Measurements from ENCODE around the gene LRRC25.

LRRC25 gene

DNA sequence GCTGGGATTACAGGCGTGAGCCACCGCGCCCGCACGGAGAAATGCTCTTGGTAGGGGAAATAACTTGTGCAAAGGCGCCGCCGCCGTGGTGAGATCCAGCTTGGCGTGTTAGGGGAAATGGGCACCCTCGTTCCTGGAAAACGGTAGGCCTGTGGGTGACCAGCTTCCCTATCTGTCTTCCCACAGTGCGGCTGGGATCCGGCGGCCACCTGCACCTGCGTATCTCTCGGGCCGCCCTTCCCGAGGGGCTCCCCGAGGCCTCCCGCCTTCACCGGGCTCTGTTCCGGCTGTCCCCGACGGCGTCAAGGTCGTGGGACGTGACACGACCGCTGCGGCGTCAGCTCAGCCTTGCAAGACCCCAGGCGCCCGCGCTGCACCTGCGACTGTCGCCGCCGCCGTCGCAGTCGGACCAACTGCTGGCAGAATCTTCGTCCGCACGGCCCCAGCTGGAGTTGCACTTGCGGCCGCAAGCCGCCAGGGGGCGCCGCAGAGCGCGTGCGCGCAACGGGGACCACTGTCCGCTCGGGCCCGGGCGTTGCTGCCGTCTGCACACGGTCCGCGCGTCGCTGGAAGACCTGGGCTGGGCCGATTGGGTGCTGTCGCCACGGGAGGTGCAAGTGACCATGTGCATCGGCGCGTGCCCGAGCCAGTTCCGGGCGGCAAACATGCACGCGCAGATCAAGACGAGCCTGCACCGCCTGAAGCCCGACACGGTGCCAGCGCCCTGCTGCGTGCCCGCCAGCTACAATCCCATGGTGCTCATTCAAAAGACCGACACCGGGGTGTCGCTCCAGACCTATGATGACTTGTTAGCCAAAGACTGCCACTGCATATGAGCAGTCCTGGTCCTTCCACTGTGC, 9.1 kb downstream of the LRRC25 start:
- Histone ChIP-seq H3K4me3 (ENCODE audit: low read depth, low read length) (no peak overlapping the region; the same call in 1 of the 2 replicates), H3K9me3 (ENCODE audit: control insufficient read depth, insufficient read depth, low read depth, low read length) (no peaks in the 10 kb centered on the region), H3K36me3 (ENCODE audit: control insufficient read depth in 2 of 2, insufficient read depth in 1 of 2, low read length in 2 of 2) (no peaks in the 10 kb centered on the region), H3K27ac (ENCODE audit: extremely low read depth, low read depth, low read length) (no peak overlapping the region), H3K4me1 (ENCODE audit: control insufficient read depth, insufficient read depth, low read length) (no peaks in the 10 kb centered on the region)
- POLR2A ChIA-PET: interaction anchor here (0.8 to 1.5 kb wide), 3 partner anchors 8 to 109 kb away, joined by 3 to 5 read pairs (median 4); no protein-coding TSS in a partner anchor
- CTCF ChIA-PET: interaction anchor here (0.5 to 5.6 kb wide), 27 partner anchors 8 to 239 kb away, joined by 3 to 68 read pairs (median 6); partner anchors contain the start of genes JUND, LRRC25 and SSBP4
- TF ChIP-seq ZNF324 (tag by site-specific recombination; IDR thresholded peaks at IDR 0.05): peak; percentile 74
- TF ChIP-seq, protein P1, sequence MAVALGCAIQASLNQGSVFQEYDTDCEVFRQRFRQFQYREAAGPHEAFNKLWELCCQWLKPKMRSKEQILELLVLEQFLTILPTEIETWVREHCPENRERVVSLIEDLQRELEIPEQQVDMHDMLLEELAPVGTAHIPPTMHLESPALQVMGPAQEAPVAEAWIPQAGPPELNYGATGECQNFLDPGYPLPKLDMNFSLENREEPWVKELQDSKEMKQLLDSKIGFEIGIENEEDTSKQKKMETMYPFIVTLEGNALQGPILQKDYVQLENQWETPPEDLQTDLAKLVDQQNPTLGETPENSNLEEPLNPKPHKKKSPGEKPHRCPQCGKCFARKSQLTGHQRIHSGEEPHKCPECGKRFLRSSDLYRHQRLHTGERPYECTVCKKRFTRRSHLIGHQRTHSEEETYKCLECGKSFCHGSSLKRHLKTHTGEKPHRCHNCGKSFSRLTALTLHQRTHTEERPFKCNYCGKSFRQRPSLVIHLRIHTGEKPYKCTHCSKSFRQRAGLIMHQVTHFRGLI (tag by site-specific recombination; IDR thresholded peaks at IDR 0.05): peak; percentile 88
- peak; percentile 22; the same call in 1 of the 2 replicates for TF ChIP-seq KLF9 (tag by site-specific recombination; IDR thresholded peaks at IDR 0.05; ENCODE audit: low read depth)
- no peak; the same call in 1 of the 2 replicates for TF ChIP-seq ZNF701 (tag by site-specific recombination; IDR thresholded peaks at IDR 0.05)
- TF ChIP-seq TRIM28 (IDR thresholded peaks at IDR 0.05; ENCODE audit: borderline replicate concordance, low read length): no peak
- peak; percentile 53; the same call in 1 of the 2 replicates for TF ChIP-seq ZNF629 (tag by site-specific recombination; IDR thresholded peaks at IDR 0.05)
- TF ChIP-seq ZBTB17 (tag by site-specific recombination; IDR thresholded peaks at IDR 0.05): peak; percentile 81
- no peak for TF ChIP-seq GLIS2 (tag by site-specific recombination; IDR thresholded peaks at IDR 0.05)
- peak; percentile 81 for TF ChIP-seq ZBTB8A (tag by site-specific recombination; IDR thresholded peaks at IDR 0.05)
- TF ChIP-seq, protein P2, sequence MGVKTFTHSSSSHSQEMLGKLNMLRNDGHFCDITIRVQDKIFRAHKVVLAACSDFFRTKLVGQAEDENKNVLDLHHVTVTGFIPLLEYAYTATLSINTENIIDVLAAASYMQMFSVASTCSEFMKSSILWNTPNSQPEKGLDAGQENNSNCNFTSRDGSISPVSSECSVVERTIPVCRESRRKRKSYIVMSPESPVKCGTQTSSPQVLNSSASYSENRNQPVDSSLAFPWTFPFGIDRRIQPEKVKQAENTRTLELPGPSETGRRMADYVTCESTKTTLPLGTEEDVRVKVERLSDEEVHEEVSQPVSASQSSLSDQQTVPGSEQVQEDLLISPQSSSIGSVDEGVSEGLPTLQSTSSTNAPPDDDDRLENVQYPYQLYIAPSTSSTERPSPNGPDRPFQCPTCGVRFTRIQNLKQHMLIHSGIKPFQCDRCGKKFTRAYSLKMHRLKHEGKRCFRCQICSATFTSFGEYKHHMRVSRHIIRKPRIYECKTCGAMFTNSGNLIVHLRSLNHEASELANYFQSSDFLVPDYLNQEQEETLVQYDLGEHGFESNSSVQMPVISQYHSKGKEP (tag by site-specific recombination; IDR thresholded peaks at IDR 0.05): peak; percentile 34; the same call in 1 of the 2 replicates
- peak; percentile 25; the same call in 1 of the 2 replicates for TF ChIP-seq ZNF660 (tag by site-specific recombination; IDR thresholded peaks at IDR 0.05)
- TF ChIP-seq, protein P3, sequence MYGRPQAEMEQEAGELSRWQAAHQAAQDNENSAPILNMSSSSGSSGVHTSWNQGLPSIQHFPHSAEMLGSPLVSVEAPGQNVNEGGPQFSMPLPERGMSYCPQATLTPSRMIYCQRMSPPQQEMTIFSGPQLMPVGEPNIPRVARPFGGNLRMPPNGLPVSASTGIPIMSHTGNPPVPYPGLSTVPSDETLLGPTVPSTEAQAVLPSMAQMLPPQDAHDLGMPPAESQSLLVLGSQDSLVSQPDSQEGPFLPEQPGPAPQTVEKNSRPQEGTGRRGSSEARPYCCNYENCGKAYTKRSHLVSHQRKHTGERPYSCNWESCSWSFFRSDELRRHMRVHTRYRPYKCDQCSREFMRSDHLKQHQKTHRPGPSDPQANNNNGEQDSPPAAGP (tag by site-specific recombination; IDR thresholded peaks at IDR 0.05): peak; percentile 65; the same call in 1 of the 2 replicates
- TF ChIP-seq, protein P4, sequence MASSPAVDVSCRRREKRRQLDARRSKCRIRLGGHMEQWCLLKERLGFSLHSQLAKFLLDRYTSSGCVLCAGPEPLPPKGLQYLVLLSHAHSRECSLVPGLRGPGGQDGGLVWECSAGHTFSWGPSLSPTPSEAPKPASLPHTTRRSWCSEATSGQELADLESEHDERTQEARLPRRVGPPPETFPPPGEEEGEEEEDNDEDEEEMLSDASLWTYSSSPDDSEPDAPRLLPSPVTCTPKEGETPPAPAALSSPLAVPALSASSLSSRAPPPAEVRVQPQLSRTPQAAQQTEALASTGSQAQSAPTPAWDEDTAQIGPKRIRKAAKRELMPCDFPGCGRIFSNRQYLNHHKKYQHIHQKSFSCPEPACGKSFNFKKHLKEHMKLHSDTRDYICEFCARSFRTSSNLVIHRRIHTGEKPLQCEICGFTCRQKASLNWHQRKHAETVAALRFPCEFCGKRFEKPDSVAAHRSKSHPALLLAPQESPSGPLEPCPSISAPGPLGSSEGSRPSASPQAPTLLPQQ (tag by site-specific recombination; IDR thresholded peaks at IDR 0.05): peak; percentile 59; the same call in 1 of the 2 replicates
- TF ChIP-seq, protein P5, sequence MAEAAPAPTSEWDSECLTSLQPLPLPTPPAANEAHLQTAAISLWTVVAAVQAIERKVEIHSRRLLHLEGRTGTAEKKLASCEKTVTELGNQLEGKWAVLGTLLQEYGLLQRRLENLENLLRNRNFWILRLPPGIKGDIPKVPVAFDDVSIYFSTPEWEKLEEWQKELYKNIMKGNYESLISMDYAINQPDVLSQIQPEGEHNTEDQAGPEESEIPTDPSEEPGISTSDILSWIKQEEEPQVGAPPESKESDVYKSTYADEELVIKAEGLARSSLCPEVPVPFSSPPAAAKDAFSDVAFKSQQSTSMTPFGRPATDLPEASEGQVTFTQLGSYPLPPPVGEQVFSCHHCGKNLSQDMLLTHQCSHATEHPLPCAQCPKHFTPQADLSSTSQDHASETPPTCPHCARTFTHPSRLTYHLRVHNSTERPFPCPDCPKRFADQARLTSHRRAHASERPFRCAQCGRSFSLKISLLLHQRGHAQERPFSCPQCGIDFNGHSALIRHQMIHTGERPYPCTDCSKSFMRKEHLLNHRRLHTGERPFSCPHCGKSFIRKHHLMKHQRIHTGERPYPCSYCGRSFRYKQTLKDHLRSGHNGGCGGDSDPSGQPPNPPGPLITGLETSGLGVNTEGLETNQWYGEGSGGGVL (tag by site-specific recombination; IDR thresholded peaks at IDR 0.05): no peak
- TF ChIP-seq, protein P6, sequence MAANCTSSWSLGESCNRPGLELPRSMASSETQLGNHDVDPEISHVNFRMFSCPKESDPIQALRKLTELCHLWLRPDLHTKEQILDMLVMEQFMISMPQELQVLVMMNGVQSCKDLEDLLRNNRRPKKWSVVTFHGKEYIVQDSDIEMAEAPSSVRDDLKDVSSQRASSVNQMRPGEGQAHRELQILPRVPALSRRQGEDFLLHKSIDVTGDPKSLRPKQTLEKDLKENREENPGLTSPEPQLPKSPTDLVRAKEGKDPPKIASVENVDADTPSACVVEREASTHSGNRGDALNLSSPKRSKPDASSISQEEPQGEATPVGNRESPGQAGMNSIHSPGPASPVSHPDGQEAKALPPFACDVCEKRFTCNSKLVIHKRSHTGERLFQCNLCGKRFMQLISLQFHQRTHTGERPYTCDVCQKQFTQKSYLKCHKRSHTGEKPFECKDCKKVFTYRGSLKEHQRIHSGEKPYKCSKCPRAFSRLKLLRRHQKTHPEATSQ (tag by site-specific recombination; IDR thresholded peaks at IDR 0.05): peak; percentile 29; the same call in 1 of the 2 replicates
- TF ChIP-seq KLF1 (tag by site-specific recombination; IDR thresholded peaks at IDR 0.05): peak; percentile 52
- TF ChIP-seq, protein P7, sequence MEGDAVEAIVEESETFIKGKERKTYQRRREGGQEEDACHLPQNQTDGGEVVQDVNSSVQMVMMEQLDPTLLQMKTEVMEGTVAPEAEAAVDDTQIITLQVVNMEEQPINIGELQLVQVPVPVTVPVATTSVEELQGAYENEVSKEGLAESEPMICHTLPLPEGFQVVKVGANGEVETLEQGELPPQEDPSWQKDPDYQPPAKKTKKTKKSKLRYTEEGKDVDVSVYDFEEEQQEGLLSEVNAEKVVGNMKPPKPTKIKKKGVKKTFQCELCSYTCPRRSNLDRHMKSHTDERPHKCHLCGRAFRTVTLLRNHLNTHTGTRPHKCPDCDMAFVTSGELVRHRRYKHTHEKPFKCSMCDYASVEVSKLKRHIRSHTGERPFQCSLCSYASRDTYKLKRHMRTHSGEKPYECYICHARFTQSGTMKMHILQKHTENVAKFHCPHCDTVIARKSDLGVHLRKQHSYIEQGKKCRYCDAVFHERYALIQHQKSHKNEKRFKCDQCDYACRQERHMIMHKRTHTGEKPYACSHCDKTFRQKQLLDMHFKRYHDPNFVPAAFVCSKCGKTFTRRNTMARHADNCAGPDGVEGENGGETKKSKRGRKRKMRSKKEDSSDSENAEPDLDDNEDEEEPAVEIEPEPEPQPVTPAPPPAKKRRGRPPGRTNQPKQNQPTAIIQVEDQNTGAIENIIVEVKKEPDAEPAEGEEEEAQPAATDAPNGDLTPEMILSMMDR (tag by site-specific recombination; IDR thresholded peaks at IDR 0.05): peak; percentile 99
- peak; percentile 90; the same call in 1 of the 2 replicates for TF ChIP-seq ZNF600 (tag by site-specific recombination; IDR thresholded peaks at IDR 0.05)
- TF ChIP-seq ZIC2 (tag by site-specific recombination; IDR thresholded peaks at IDR 0.05): peak; percentile 88
- no peak for TF ChIP-seq ZNF670 (tag by site-specific recombination; IDR thresholded peaks at IDR 0.05; ENCODE audit: low read depth)
- TF ChIP-seq ZNF776 (tag by site-specific recombination; IDR thresholded peaks at IDR 0.05; ENCODE audit: borderline replicate concordance): no peak
- peak; percentile 43; the same call in 1 of the 2 replicates for TF ChIP-seq ZNF394 (tag by site-specific recombination; IDR thresholded peaks at IDR 0.05; ENCODE audit: borderline replicate concordance)
- TF ChIP-seq ZNF24 (tag by site-specific recombination; IDR thresholded peaks at IDR 0.05): 0 out of 2 replicates have a peak, but pooled peaks have one; percentile 38
- TF ChIP-seq, protein P8, sequence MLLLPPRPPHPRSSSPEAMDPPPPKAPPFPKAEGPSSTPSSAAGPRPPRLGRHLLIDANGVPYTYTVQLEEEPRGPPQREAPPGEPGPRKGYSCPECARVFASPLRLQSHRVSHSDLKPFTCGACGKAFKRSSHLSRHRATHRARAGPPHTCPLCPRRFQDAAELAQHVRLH (tag by site-specific recombination; IDR thresholded peaks at IDR 0.05): peak; percentile 54; the same call in 1 of the 2 replicates

Data from HEK293 (cell line).